ENCODE data around the gene TMEM41B.
"Not testable (repeated sequence)": the region's sequence is repeated elsewhere in the genome, so short reads cannot be mapped to it uniquely, and the experiment has no call there.

DNA sequence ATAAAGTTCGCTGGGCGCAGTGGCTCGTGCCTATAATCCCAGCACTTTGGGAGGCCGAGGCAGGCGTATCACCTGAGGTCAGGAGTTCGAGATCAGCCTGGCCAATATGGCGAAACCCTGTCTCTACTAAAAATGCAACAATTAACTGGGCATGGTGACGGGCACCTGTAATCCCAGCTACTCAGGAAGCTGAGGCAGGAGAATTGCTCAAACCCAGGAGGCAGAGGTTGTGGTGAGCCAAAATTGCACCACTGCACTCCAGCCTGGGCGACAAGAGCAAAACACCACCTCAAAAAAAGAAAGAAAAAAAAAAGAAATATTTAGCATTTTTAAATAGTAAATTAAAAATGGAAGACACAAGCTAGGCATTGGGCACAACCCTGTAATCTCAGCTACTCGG lies 78.2 kb downstream of the TMEM41B start:
- TF ChIP-seq NANOG (IDR thresholded peaks at IDR 0.05; ENCODE audit: insufficient read depth, low read depth, low read length, poor library complexity, severe bottlenecking); POLR2A (IDR thresholded peaks at IDR 0.05; ENCODE audit: control extremely low read depth in 1 of 2, low read depth in 2 of 2, low read length in 2 of 2); HDAC2 (IDR thresholded peaks at IDR 0.05; ENCODE audit: borderline replicate concordance in 1 of 2, low read depth in 2 of 2, low read length in 2 of 2); SIN3A (conservative IDR thresholded peaks at IDR 0.05 in 1 of 2, IDR thresholded peaks at IDR 0.05 in 1 of 2; ENCODE audit: low read depth in 1 of 2, low read length in 2 of 2); KDM1A (IDR thresholded peaks at IDR 0.05; ENCODE audit: borderline replicate concordance, low read length); POLR2AphosphoS5 (IDR thresholded peaks at IDR 0.05; ENCODE audit: low read depth, low read length); MAFK (IDR thresholded peaks at IDR 0.05; ENCODE audit: low read depth, low read length); EP300 (IDR thresholded peaks at IDR 0.05; ENCODE audit: borderline replicate concordance in 1 of 2, low read depth in 2 of 2, low read length in 2 of 2); EGR1 (IDR thresholded peaks at IDR 0.05; ENCODE audit: borderline replicate concordance, low read depth, low read length): not testable (repeated sequence)
- TF ChIP-seq, protein P1, sequence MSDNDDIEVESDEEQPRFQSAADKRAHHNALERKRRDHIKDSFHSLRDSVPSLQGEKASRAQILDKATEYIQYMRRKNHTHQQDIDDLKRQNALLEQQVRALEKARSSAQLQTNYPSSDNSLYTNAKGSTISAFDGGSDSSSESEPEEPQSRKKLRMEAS (IDR thresholded peaks at IDR 0.05): not testable (repeated sequence)

All from H1 (cell line).